IPS DF 4.7 (cell line): ENCODE data around the gene SLC2A8.

Experiments used
- DNase-seq: peaks from one replicate; pipeline ENCODE4 v3.0.0-alpha.2; 2013; ENCODE audit warnings: low spot score; ENCODE audit errors: extremely low read depth

The SLC2A8 gene

GRCh38 chr9:127380479-127380878 lies 16.5 kb upstream of the SLC2A8 start:
- DNase-seq: no peak

DNA sequence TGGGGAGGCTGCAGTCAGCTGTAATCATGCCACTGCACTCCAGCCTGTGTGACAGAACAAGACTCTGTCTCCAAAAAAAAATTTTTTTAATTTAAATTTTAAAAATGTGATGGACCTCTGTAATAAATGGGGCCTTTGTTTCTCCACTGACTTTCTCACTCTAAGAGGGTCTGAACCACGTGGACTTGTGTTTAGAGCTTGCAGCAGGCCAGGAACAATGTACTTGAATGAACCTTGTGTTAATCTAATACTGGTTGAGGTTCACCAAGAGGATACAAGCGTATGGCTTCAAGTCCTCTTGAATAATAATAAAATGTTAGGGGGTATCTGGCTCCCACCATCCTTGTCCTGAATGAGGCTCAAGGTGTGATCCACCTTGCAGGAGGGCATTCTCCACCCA lies 14.4 kb upstream of the SLC2A8 start:
- no peak for DNase-seq

- no peak for DNase-seq
Observed at GRCh38 chr9:127384016-127384730, 12.8 kb upstream of the SLC2A8 start.

GRCh38 chr9:127384901-127385300 lies 12.1 kb upstream of the SLC2A8 start:
- no peak for DNase-seq

- DNase-seq: no peak
Observed at GRCh38 chr9:127386249-127386648, 10.7 kb upstream of the SLC2A8 start.

GRCh38 chr9:127386981-127387380 lies 10.0 kb upstream of the SLC2A8 start:
- no peak for DNase-seq

DNA sequence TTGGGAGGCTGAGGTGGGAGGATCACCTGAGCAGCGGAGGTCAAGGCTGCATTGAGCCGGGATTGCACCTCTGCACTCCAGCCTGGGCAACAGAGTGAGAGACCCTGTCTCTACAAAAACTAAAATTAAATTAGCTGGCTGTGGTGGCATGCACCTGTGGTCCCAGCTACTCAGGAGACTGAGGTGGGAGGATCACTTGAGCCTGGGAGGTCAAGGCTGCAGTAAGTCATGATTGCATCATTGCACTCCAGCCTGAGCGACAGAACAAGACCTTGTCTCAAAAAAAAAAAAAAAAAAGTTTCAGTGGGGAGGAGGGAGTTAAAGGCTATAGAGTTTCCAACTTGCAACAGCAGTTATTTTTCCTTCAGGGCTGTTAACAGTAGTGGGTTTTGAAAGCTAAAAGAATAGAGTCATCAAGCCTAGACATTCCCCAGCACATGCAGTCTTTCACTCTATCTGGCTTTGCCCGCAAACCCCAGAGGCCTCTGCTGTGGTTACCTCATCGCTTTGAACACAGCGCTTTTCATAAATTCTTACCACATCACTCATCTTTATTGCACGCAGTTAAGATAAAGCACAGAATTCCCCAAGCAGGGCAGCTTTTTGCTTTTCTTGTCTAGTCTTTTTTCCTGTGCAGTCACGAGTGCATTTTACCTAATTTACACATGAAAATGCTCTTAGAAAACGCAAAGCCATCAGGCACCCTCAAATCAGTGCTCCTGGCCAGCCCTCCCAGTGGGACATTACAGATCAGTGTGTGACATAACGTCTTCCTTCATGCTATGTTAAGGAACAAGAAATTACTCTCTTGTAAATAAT lies 8.7 kb upstream of the SLC2A8 start:
- no peak for DNase-seq

DNA sequence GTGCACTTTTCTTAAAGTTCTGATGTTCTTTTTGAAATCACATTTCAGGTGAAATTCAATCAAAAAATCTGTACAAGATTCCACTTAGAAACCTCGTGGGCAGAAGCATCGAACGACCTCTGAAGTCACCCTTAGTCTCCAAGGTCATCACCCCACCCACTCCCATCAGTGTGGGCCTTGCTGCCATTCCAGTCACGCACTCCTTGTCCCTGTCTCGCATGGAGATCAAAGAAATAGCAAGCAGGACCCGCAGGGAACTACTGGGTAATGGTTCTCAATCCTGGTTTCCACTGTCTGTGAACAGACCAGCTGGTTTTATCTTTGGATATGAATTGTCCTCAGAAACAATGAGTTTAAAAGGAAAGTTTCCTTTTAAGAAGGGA lies 8.1 kb upstream of the SLC2A8 start:
- no peak for DNase-seq

DNA sequence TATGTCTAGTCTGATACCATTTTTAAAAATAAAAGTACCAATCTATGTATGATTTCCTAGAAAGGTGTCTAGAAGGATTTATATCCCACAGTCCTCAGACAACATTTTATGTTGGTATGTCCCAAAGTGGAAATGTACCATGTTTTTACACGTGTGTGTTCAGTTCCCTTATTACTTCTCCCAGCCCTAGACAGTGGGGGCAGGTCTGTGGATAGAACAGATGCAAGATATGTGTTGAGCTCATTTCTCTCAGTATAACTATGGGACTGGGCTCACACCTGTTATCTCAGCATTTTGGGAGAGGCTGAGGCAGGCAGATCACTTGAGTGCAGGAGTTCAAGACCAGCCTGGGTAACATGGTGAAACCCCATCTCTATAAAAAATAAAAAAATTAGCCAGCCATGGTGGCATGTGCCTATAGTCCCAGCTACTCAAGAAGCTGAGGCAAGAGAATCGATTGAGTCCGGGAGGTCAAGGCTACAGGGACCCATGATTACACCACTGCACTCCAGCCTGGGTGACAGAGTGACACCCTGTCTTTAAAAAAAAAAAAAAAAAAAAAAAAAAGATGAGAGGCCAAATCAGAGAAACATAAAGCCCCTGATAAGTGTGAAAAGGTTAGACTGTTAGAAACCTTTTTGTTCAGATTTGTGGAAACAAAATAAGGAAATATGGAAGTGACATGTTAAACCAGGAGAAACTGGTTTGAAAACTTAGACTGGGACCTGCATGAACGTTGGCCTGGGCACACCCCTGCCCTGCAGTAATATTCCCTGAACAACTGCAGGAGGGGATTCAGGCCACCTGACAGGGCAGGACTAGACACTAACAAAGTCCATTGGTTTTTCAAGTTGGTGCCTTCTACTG lies 7.4 kb upstream of the SLC2A8 start:
- DNase-seq: no peak

DNA sequence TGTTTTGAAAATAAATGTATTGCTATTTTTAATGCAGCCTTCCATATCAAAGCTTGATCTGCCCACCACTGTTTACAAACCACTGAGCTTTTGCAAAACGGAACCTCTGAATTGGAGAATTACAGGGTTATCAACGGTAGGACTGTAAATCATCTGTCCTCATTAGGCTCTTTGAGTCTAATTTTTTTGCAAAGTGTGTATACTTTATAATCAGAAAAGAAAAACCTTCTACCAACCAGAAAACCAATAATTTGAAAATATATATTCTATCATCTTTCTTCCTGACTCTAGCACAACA lies 6.8 kb upstream of the SLC2A8 start:
- DNase-seq: no peak

DNA sequence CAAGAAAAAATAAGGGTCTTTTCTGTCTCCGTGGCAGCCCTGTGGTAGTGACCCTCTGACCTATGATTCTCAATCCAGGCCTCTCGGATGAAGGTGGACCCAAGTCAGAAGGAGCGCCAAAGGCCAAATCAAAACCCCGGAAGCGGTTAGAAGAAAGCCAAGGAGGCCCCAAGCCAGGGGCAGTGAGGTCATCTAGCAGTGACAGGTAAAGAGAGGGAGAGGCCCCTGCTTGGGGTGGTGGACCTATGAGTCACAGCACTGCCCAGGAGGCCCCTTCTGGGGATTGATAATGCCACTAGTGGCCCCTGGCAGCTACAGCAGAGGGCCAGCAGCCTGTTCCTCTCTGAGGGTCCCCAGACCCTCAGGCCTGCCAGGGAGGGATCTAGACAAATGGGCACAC lies 6.4 kb upstream of the SLC2A8 start:
- no peak for DNase-seq

DNA sequence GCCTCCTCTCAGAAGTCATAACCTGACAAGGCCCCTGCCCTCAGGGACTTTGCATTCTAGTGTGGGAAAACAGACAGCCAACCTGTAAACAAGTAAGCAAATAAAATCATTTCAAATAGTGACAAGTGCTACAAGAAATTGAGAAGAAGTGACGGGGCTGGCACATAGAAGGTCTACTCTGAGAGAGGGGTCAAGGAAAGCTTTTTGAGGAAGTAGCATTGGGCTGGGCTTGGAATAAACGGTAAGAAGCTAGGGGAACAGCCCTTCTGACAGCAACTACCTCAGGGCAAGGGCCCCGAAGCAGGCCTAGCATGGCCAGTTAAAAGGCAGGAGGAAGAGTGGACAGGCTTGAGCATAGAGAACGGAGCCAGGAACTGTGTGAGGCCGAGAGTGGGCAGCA lies 4.8 kb upstream of the SLC2A8 start:
- DNase-seq: no peak

GRCh38 chr9:127392976-127393375 lies 4.0 kb upstream of the SLC2A8 start:
- no peak for DNase-seq

DNA sequence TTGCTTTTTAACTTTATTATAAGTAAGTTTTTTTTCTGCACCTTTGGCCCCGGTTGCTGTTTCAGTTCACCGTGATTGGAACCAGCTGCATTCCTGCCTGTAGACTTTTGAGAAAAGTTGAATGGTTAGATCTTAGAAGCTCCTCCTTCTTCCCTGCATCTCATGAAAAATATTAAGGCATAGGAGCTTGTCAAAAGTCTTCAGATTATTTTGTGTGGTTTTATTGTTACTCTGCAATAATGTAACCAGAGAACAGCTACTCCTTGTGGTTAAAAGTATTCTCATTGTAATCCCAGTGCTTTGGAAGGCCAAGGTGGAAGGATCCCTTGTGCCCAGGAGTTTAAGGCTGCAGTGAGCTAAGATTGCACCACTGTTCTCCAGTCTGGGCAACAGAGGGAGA lies 3.3 kb upstream of the SLC2A8 start:
- no peak for DNase-seq

DNA sequence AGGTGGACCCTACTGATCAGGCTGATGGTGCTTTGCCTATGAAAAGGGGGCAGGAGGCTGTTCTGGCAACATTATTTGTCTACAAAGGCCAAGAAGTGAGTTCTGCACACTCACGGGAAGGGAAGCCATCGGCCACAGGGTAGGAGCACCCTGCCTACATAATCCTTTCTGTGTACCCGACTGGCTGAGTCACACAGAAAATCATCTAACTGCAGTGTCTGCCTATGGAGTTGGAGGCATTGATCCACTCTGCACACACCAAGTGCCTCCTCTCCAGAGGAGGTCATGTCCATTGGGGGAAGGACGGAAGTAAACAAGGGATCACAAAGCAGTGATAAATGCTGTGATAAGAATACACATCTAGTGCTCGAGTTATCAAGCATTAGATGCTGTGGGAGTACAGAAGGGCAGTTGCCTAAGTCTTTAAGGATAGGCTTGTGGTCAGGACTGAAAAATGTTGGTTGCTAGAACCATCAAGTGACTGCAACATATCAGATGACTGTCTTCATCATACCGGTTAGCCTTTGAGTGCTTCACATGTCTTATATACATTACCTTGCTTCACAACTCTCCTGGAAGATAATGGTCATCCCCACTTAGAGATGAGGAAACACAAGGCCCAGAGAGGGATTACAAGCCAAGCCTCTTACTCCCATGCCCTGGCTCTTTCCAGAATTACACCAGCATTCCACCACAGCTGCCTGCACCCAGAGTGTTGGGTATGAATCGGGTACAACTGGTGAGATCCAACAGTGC lies 1.3 kb upstream of the SLC2A8 start:
- DNase-seq: no peak

GRCh38 chr9:127396253-127396807 lies 639 bp upstream of the SLC2A8 start:
- no peak for DNase-seq

DNA sequence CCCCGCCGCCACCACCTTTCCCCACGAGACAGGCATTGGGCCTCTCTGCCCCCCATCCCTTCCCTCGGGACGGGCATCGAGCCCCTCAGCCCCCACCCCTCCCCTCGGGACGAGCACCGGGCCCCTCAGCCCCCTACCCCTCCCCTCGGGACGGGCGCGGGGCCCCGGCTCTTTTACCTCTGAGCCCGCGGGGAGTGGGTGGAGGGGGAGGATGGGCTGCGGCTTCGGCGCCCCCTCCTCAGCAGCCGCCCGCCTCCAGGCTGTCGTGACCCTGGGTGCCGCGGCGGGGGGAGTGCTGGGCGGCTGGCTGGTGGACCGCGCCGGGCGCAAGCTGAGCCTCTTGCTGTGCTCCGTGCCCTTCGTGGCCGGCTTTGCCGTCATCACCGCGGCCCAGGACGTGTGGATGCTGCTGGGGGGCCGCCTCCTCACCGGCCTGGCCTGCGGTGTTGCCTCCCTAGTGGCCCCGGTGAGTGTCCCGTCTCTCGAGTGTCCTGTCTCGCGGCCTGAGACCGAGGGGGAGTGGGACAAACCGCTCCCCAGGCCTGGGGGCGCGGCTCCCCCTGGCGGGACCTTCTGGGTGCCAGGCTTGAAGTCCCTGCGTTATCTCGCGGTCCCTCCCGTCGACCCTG lies 791 bp downstream of the SLC2A8 start:
- DNase-seq: no peak

DNA sequence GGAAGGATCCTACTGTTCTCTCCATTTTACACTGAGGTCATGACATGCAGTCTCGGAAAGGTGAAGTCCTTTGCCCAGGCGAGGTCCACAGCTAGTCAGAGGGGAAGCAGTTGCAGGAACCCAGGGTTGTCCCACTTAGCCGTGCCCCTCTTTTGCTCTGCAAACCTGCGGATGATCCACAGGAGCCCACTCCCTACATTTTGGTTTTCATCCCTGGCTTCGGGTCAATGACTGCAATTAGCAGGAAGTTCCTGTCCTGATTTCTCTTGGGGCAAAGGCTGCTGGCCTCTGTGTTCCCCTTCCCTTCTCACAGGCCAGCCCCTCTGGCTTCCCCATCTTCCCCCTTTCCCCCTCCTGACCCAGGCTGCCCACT lies 1.3 kb downstream of the SLC2A8 start:
- no peak for DNase-seq

DNA sequence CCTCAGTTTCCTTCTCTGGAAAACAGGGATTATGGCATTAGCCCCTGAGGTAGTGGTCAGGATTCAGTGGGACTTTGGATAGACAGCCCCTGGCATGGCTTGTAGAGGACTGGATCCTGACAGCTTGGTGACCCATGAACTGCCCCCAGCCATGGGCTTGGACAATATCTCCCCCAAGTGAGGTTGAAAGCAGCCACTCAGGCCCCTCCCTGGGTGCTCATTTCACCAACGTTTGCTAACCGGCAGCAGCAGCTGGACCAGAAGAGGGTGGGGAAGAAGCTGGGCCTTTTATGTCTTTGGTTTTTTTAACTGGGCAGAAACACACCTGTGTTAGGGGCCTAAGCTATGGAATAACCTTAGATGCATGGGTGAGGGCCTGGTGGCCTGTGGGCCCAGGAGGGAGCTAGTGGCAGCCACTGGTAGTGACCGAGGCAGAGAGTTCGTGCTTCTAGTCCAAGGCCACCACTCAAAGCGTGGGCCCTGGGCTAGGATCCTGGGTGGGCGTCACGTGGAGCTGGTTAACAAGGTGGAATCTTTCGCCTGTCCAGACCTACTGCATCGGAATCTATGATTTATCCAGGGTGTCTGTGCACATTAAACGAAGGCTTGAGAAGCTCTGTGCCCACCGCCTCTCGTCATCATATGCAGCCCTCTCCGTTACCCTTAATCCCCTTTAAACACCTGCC lies 1.9 kb downstream of the SLC2A8 start:
- no peak for DNase-seq

- no peak for DNase-seq
Observed at GRCh38 chr9:127399736-127400269, 2.8 kb downstream of the SLC2A8 start.
